ENCODE results near the gene UBE2M.

Gene UBE2M

GRCh38 chr19:58568453-58569130, 10.2 kb upstream of the UBE2M start:
- Histone ChIP-seq H3K9me3 (ENCODE audit: low read depth, low read length) (no peaks in the 10 kb centered on the region), H3K9ac (ENCODE audit: insufficient read length) (no peak overlapping the region), H3K36me3 (ENCODE audit: insufficient read depth, low read length) (no peaks in the 10 kb centered on the region; the same call in 1 of the 2 replicates), H3K4me3 (no peak overlapping the region), H3K27ac (no peak overlapping the region)
- no peak for DNase-seq (ENCODE audit: low read depth, low spot score)
- TF ChIP-seq FOXP2 (optimal IDR thresholded peaks at IDR 0.05; ENCODE audit: control extremely low read depth, extremely low read length, insufficient read depth) (no peak), EZH2 (IDR thresholded peaks at IDR 0.05) (no peak), POLR2AphosphoS5 (IDR thresholded peaks at IDR 0.05; ENCODE audit: borderline replicate concordance, low read depth, low read length) (no peak)

- no peaks in the 10 kb centered on the region for H3K9me3 ChIP-seq (ENCODE audit: low read depth, low read length)
- H3K9ac ChIP-seq (ENCODE audit: insufficient read length) = no peak overlapping the region
- no peak overlapping the region for H3K4me3 ChIP-seq
- DNase-seq (ENCODE audit: low read depth, low spot score) = no peak
- no peak overlapping the region for H3K27ac ChIP-seq
- no peaks in the 10 kb centered on the region; the same call in 1 of the 2 replicates for H3K36me3 ChIP-seq (ENCODE audit: insufficient read depth, low read length)
- TF ChIP-seq EZH2 (IDR thresholded peaks at IDR 0.05) (no peak), FOXP2 (optimal IDR thresholded peaks at IDR 0.05; ENCODE audit: control extremely low read depth, extremely low read length, insufficient read depth) (no peak), POLR2AphosphoS5 (IDR thresholded peaks at IDR 0.05; ENCODE audit: borderline replicate concordance, low read depth, low read length) (no peak)
Measured at GRCh38 chr19:58566989-58567388, 8.6 kb upstream of the UBE2M start.

GRCh38 chr19:58563823-58564222, 5.4 kb upstream of the UBE2M start:
- no peak overlapping the region for H3K9ac ChIP-seq (ENCODE audit: insufficient read length)
- H3K27ac ChIP-seq = peak overlapping the region; percentile 13; the same call in 1 of the 2 replicates
- H3K4me3 ChIP-seq = no peak overlapping the region
- no peak; the same call in 1 of the 2 replicates for TF ChIP-seq POLR2AphosphoS5 (IDR thresholded peaks at IDR 0.05; ENCODE audit: borderline replicate concordance, low read depth, low read length)
- no peak for TF ChIP-seq FOXP2 (optimal IDR thresholded peaks at IDR 0.05; ENCODE audit: control extremely low read depth, extremely low read length, insufficient read depth)
- TF ChIP-seq EZH2 (IDR thresholded peaks at IDR 0.05) = no peak
- H3K36me3 ChIP-seq (ENCODE audit: insufficient read depth, low read length) = no peaks in the 10 kb centered on the region
- DNase-seq (ENCODE audit: low read depth, low spot score) = no peak
- H3K9me3 ChIP-seq (ENCODE audit: low read depth, low read length) = no peaks in the 10 kb centered on the region

GRCh38 chr19:58563034-58563573, 4.7 kb upstream of the UBE2M start:
- Histone ChIP-seq H3K4me3 (peak overlapping the region; percentile 75), H3K36me3 (ENCODE audit: insufficient read depth, low read length) (no peaks in the 10 kb centered on the region), H3K27ac (no peak overlapping the region), H3K9me3 (ENCODE audit: low read depth, low read length) (no peaks in the 10 kb centered on the region), H3K9ac (ENCODE audit: insufficient read length) (peak overlapping the region; percentile 32)
- DNase-seq (ENCODE audit: low read depth, low spot score) = no peak
- TF ChIP-seq POLR2AphosphoS5 (IDR thresholded peaks at IDR 0.05; ENCODE audit: borderline replicate concordance, low read depth, low read length) (no peak; the same call in 1 of the 2 replicates), EZH2 (IDR thresholded peaks at IDR 0.05) (no peak), FOXP2 (optimal IDR thresholded peaks at IDR 0.05; ENCODE audit: control extremely low read depth, extremely low read length, insufficient read depth) (no peak)

- DNase-seq (ENCODE audit: low read depth, low spot score) = no peak
- Histone ChIP-seq H3K27ac (no peak overlapping the region), H3K9me3 (ENCODE audit: low read depth, low read length) (no peaks in the 10 kb centered on the region)
Measured at GRCh38 chr19:58562122-58563033, 4.0 kb upstream of the UBE2M start.

GRCh38 chr19:58561373-58562121, 3.1 kb upstream of the UBE2M start:
- no peak overlapping the region; the same call in 1 of the 2 replicates for H3K4me3 ChIP-seq
- TF ChIP-seq POLR2AphosphoS5 (IDR thresholded peaks at IDR 0.05; ENCODE audit: borderline replicate concordance, low read depth, low read length) = 0 out of 2 replicates have a peak, but pooled peaks have one; percentile 24
- TF ChIP-seq EZH2 (IDR thresholded peaks at IDR 0.05) = no peak
- H3K36me3 ChIP-seq (ENCODE audit: insufficient read depth, low read length) = peaks cover 4% of the 10 kb centered on the region; the same call in 1 of the 2 replicates
- H3K9ac ChIP-seq (ENCODE audit: insufficient read length) = no peak overlapping the region
- DNase-seq (ENCODE audit: low read depth, low spot score) = no peak
- H3K27ac ChIP-seq = no peak overlapping the region
- H3K9me3 ChIP-seq (ENCODE audit: low read depth, low read length) = no peaks in the 10 kb centered on the region

More at GRCh38 chr19:58562122-58563033, 4.0 kb upstream of the UBE2M start:
- Histone ChIP-seq H3K4me3 (peak overlapping the region; percentile 75), H3K36me3 (ENCODE audit: insufficient read depth, low read length) (no peaks in the 10 kb centered on the region), H3K9ac (ENCODE audit: insufficient read length) (peak overlapping the region; percentile 32)
- TF ChIP-seq FOXP2 (optimal IDR thresholded peaks at IDR 0.05; ENCODE audit: control extremely low read depth, extremely low read length, insufficient read depth) (no peak), POLR2AphosphoS5 (IDR thresholded peaks at IDR 0.05; ENCODE audit: borderline replicate concordance, low read depth, low read length) (no peak; the same call in 1 of the 2 replicates)

- Histone ChIP-seq H3K4me3 (no peak overlapping the region), H3K36me3 (ENCODE audit: insufficient read depth, low read length) (peaks cover 11% of the 10 kb centered on the region), H3K27ac (no peak overlapping the region), H3K9me3 (ENCODE audit: low read depth, low read length) (no peaks in the 10 kb centered on the region), H3K9ac (ENCODE audit: insufficient read length) (no peak overlapping the region)
- DNase-seq (ENCODE audit: low read depth, low spot score) = no peak
- TF ChIP-seq POLR2AphosphoS5 (IDR thresholded peaks at IDR 0.05; ENCODE audit: borderline replicate concordance, low read depth, low read length) = 0 out of 2 replicates have a peak, but pooled peaks have one; percentile 17
- TF ChIP-seq FOXP2 (optimal IDR thresholded peaks at IDR 0.05; ENCODE audit: control extremely low read depth, extremely low read length, insufficient read depth) = no peak
Measured at GRCh38 chr19:58560921-58561320, 2.5 kb upstream of the UBE2M start.

Measured in SK-N-MC (cell line).